WERI-Rb-1 (cell line): ENCODE data around the gene TNS1.

ENCODE experiments used
- DNase-seq: peaks from one replicate; pipeline ENCODE4 v3.0.0-alpha.2; 2020
- H3K27ac ChIP-seq: fragments of 250-450 bp; sonication (Bioruptor Pico); 2 replicates; pipeline ENCODE4 v1.5.1; 2020; ENCODE audit warnings: mild to moderate bottlenecking, moderate library complexity
- H3K27me3 ChIP-seq: fragments of 250-450 bp; sonication (Bioruptor Pico); 2 replicates; pipeline ENCODE4 v1.5.1; 2021; ENCODE audit warnings: mild to moderate bottlenecking, low read depth, moderate library complexity; ENCODE audit not compliant: insufficient read depth, severe bottlenecking
- H3K36me3 ChIP-seq: fragments of 250-450 bp; sonication (Bioruptor Pico); 2 replicates; pipeline ENCODE4 v1.5.1; 2020; ENCODE audit warnings: mild to moderate bottlenecking, moderate library complexity
- H3K4me3 ChIP-seq: 2 replicates; pipeline ENCODE4 v1.5.1; 2011; ENCODE audit warnings: low read depth, mild to moderate bottlenecking, control low read depth, low read length
- H3K9me3 ChIP-seq: fragments of 250-450 bp; sonication (Bioruptor Pico); 2 replicates; pipeline ENCODE4 v1.5.1; 2021; ENCODE audit warnings: mild to moderate bottlenecking, moderate library complexity; ENCODE audit not compliant: severe bottlenecking
- CTCF ChIP-seq: IDR thresholded peaks from 2 replicates; pipeline ENCODE4 v1.5.1; 2011; ENCODE audit warnings: low read depth, mild to moderate bottlenecking, control low read depth, inconsistent platforms, low read length

The TNS1 gene

DNA sequence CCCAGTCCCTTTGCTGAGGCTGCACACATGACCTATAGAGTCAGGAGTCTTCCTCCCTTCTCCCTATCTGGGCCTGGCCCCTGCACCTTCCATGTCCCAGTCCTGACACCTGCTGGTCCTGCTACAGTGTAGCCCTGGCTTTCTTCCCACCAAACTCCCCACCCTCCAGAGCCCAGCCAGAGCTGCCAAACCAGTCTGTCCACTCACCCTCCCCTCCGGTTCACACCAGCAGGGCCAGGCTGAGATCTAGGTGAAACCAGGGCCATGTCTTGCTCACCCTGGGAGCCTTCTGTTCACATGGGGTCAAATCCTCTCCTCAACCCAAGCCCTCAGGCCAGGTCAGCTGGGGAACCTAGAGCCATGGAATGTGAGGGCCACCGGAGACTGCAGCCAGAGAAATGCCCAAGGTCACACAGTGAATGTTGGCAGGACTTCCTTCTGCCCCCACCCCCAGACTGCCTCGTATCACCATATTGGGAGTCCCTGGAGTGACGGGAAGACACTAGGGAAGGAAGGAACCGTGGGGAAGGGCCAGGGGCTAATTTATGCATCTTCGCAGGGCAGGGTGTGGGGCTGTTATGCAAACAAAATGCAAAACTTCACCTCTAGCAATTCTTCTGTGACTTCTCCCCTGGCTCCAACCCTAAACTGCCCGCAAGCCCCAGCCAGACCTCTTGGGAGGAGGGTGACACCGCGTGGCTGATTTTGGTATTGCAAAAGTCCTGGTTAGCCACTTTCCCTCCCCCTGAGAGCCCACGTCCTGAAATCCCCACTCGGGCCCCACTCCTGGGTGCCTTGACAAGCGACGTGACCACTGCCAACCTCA is 14.6 kb downstream of the TNS1 start:
- Histone ChIP-seq H3K4me3 (no peak overlapping the region), H3K27me3 (no peaks in the 10 kb centered on the region), H3K27ac (no peak overlapping the region), H3K9me3 (no peaks in the 10 kb centered on the region), H3K36me3 (no peaks in the 10 kb centered on the region)
- peak; percentile 81 for DNase-seq
- peak; percentile 86 for TF ChIP-seq CTCF

DNA sequence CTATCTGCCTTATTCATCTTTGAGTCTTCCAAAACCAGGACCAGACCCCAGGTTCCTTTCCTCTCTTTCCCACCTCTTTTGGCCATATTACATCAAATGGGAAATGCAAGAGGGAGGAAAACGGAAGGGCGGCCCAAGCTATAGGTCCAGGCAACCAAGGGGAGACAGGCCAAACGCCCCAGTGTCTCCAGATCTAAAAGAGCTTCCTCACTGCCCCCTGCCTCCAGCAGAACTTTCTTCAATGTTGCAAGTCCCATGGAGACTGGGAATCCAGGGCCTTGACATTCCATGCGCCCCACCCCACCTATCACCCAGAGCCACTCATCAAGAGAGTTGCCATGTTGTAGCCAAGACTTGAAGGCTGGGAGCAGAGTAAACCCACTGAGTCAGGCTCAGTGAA is 15.4 kb downstream of the TNS1 start:
- Histone ChIP-seq H3K36me3 (no peaks in the 10 kb centered on the region), H3K4me3 (no peak overlapping the region), H3K27ac (no peak overlapping the region), H3K27me3 (no peaks in the 10 kb centered on the region), H3K9me3 (no peaks in the 10 kb centered on the region)
- no peak for DNase-seq
- TF ChIP-seq CTCF: no peak

GRCh38 chr2:217986256-217986961 is 16.4 kb downstream of the TNS1 start:
- Histone ChIP-seq H3K9me3 (no peaks in the 10 kb centered on the region), H3K27me3 (no peaks in the 10 kb centered on the region), H3K27ac (no peak overlapping the region), H3K36me3 (no peaks in the 10 kb centered on the region), H3K4me3 (no peak overlapping the region)
- no peak for TF ChIP-seq CTCF
- DNase-seq: no peak

DNA sequence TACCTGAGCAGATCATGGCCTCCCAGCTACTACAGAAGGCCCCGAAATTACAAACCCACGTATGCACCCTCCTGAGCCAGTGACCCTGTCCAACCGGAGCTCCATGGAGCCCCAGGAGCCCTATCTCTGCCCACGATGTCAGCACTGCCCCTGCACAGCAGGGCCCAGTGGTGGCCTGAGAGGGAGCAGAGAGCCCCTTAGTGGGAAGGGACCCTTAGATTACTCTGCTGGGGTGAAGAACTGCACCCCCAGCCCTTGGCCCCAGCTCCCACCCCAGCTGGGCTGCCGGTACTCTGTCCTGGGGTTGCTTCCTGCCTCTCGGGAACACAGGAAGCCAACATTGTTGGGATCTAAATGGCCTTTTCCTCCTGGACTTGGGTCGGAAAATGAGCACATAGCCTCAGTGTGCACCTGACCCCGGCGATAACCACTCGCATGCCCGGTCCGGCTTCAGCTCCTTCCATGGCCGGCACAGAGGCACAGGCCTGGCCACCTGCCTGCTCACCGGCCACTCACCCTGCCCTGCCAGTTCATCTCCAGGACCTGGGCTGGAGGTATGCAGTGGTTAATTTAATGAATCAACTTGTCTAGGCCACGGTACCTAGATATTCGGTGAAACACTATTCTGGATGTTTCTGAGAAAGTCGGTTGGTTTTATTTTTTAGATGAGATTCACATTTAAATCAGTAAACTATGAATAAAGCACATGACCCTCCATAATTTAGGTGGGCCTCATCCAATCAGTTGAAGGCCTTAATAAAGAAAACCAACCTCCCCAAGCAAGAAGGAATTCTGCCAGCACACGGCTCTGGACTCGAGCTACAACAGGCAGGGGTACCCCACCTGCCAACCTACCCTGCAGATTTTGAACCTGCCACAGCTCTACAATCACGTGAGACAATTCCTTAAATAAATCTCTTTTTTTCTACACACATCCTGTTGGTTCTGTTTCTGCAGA is 19.2 kb downstream of the TNS1 start:
- DNase-seq: no peak
- no peak overlapping the region for H3K27ac ChIP-seq
- no peaks in the 10 kb centered on the region for H3K36me3 ChIP-seq
- H3K4me3 ChIP-seq: no peak overlapping the region
- no peaks in the 10 kb centered on the region for H3K9me3 ChIP-seq
- TF ChIP-seq CTCF: no peak
- no peaks in the 10 kb centered on the region for H3K27me3 ChIP-seq

GRCh38 chr2:217981971-217982370 is 20.8 kb downstream of the TNS1 start:
- Histone ChIP-seq H3K27ac (no peak overlapping the region), H3K27me3 (no peaks in the 10 kb centered on the region), H3K4me3 (no peak overlapping the region), H3K9me3 (no peaks in the 10 kb centered on the region), H3K36me3 (no peaks in the 10 kb centered on the region)
- no peak for DNase-seq
- no peak for TF ChIP-seq CTCF
